ENCODE measurements around the gene ARMC12. TPM values are rescaled to one million over a fixed set of nuclear protein-coding genes. Genes with fewer than 3 reads are reported as not detected.

ARMC12 gene
- total and polyA plus RNA-seq, 2 of the 13 experiments (the other 11 are each of a cell fraction or from before 2014, with no cell fraction given), result 1.3 TPM; not detected in 1

DNA sequence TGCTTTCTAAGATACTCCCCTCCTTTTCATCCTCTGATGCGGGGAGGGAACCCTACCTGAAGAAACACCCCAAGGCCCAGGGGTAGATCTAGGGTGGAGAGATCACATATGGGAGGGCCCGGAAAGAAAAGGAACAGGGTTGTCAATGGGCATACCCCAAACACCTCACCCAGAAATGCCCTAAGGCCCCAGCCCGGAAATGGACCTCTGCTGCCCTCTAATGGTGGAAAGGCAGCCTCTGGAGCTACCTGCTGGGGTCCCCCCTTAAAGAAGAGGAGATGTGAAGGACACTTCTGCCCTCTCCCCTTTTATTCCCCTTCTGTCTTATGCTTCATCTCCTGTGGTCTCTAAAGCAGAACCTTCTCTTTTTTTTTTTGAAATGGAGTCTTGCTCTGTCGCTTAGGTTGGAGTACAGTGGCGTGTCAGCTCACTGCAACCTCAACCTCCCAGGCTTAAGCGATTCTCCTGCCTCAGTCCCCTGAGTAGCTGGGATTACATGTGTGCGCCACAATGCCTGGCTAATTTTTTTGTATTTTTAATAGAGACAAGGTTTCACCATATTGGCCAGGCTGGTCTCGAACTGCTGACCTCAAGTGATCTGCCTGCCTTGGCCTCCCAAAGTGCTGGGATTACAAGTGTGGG, 458 bp upstream of the ARMC12 start (continued):
- TF ChIP-seq CREBL2 (CRISPR knock-in tag; IDR thresholded peaks at IDR 0.05; ENCODE audit: borderline replicate concordance), result no peak
- TF ChIP-seq MAX (IDR thresholded peaks at IDR 0.05), result no peak
- TF ChIP-seq FOXK1 (CRISPR knock-in tag; IDR thresholded peaks at IDR 0.05; ENCODE audit: borderline replicate concordance, low read depth), result no peak
- no peak for TF ChIP-seq GTF2F1 (IDR thresholded peaks at IDR 0.05; ENCODE audit: low read length)
- TF ChIP-seq, protein P1, sequence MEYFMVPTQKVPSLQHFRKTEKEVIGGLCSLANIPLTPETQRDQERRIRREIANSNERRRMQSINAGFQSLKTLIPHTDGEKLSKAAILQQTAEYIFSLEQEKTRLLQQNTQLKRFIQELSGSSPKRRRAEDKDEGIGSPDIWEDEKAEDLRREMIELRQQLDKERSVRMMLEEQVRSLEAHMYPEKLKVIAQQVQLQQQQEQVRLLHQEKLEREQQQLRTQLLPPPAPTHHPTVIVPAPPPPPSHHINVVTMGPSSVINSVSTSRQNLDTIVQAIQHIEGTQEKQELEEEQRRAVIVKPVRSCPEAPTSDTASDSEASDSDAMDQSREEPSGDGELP (IDR thresholded peaks at IDR 0.05; ENCODE audit: borderline replicate concordance, low read depth), result no peak
- TF ChIP-seq THAP9 (CRISPR knock-in tag; IDR thresholded peaks at IDR 0.05; ENCODE audit: borderline replicate concordance), result no peak
- TF ChIP-seq TIGD3 (CRISPR knock-in tag; IDR thresholded peaks at IDR 0.05; ENCODE audit: borderline replicate concordance), result no peak
- no peak for TF ChIP-seq KDM3A (CRISPR knock-in tag; IDR thresholded peaks at IDR 0.05; ENCODE audit: low read depth)
- TF ChIP-seq ARID3A (IDR thresholded peaks at IDR 0.05; ENCODE audit: low read depth, low read length), result no peak
- TF ChIP-seq MYC (CRISPR knock-in tag; IDR thresholded peaks at IDR 0.05; ENCODE audit: borderline replicate concordance), result 0 out of 2 replicates have a peak, but pooled peaks have one; percentile 26
- no peak for TF ChIP-seq HOXA9 (CRISPR knock-in tag; IDR thresholded peaks at IDR 0.05; ENCODE audit: borderline replicate concordance)
- no peak for TF ChIP-seq ETV6 (CRISPR knock-in tag; conservative IDR thresholded peaks at IDR 0.05)
- TF ChIP-seq RBM22 (optimal IDR thresholded peaks at IDR 0.05; ENCODE audit: low read length), result no peak
- no peak for TF ChIP-seq TEAD3 (CRISPR knock-in tag; optimal IDR thresholded peaks at IDR 0.05; ENCODE audit: borderline replicate concordance)
- TF ChIP-seq THRA (CRISPR knock-in tag; IDR thresholded peaks at IDR 0.05; ENCODE audit: borderline replicate concordance), result 0 out of 2 replicates have a peak, but pooled peaks have one; percentile 40
- TF ChIP-seq ZNF574 (CRISPR knock-in tag; IDR thresholded peaks at IDR 0.05), result no peak
- no peak for TF ChIP-seq TOPORS (CRISPR knock-in tag; IDR thresholded peaks at IDR 0.05)

Data from HepG2 (cell line).